Body of pancreas (tissue), 4 donors: ENCODE results near the gene PIK3CB.

Experiments
- CTCF ChIP-seq, 7 experiments: fragments of 450-650 bp in 4 of 7; fragments of 200-600 bp in 3 of 7; sonication (generic) in 3 of 7; IDR thresholded peaks; one replicate each; pipeline ENCODE4 v1.5.1; 2016 to 2019; ENCODE audit warnings: antibody characterized with exemption in 7 of 7
- POLR2A ChIP-seq, 3 donors: fragments of 450-650 bp; IDR thresholded peaks; one replicate each; pipeline ENCODE4 v1.6.1; 2016; ENCODE audit warnings: antibody characterized with exemption in 3 of 3, mild to moderate bottlenecking in 2 of 3

- TF ChIP-seq CTCF (IDR thresholded peaks at IDR 0.05) (no peak), POLR2A (IDR thresholded peaks at IDR 0.05) (no peak)
These were observed 188.2 kb downstream of the PIK3CB start for GRCh38 chr3:138646513-138646912.
